T-helper 17 cell (primary cell): ENCODE measurements around the gene RGN. TPM values are rescaled to one million over a fixed set of nuclear protein-coding genes. Genes with fewer than 3 reads are reported as not detected.
A peak's percentile ranks its signal among the peaks of the same experiment; 100 is the strongest.
"Not testable (repeated sequence)": the region's sequence is repeated elsewhere in the genome, so short reads cannot be mapped to it uniquely, and the experiment has no call there.

Source experiments
- ATAC-seq: fragments of 150-1000 bp; cut with Tn5 transposase; 2 replicates; pipeline ENCODE4 v1.10.0; 2021; ENCODE audit warnings: mild to moderate bottlenecking, moderate library complexity
- DNase-seq, 3 donors: peaks; one replicate each; pipeline versions ENCODE4 v3.0.0 to v3.0.0-alpha.2; 2020 to 2021
- H3K9me3 ChIP-seq: one replicate; pipeline ENCODE4 v1.7.0; 2013; ENCODE audit warnings: low read length, mild to moderate bottlenecking; ENCODE audit not compliant: control insufficient read depth, poor library complexity, severe bottlenecking
- H3K27ac Mint-ChIP-seq: one replicate; pipeline ENCODE4 v1.8.0; 2022; ENCODE audit warnings: mild to moderate bottlenecking, moderate library complexity, mixed read lengths
- H3K27me3 Mint-ChIP-seq: one replicate; pipeline ENCODE4 v1.8.0; 2022; ENCODE audit warnings: mixed read lengths
- H3K36me3 Mint-ChIP-seq: one replicate; pipeline ENCODE4 v1.8.0; 2022; ENCODE audit warnings: low read depth, mixed read lengths
- H3K4me1 Mint-ChIP-seq: one replicate; pipeline ENCODE4 v1.8.0; 2022; ENCODE audit warnings: mild to moderate bottlenecking, mixed read lengths
- H3K4me3 Mint-ChIP-seq: one replicate; pipeline ENCODE4 v1.8.0; 2022; ENCODE audit warnings: mild to moderate bottlenecking, moderate library complexity, mixed read lengths
- total RNA-seq, 4 donors: library from RNA in 2 of 4; stranded (reverse) in 2 of 4; gene quantifications; one replicate each; pipeline ENCODE4 v1.2.3 and lab custom pipeline; 2022 to 2026

RGN gene
- total RNA-seq, 2 donors from 2014 or later: not detected

DNA sequence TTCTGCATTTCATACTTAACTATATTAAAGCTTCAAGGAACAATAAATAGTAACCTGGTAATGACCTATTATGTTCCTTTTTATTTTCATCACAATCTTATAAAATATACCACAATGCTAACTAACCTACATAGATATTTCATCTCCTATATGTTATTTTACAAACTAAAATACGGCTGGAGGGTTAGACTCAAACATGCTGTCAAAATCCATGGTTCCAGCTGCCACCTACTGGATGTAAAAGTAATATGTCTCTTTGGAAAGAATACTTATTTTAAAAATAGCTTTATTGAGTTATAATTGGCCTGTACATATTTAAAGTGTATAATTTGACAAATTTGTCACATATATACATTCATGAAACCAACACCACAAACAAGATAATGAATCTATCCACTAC lies 15.0 kb downstream of the RGN start:
- Mint-ChIP-seq H3K4me3 (no peak overlapping the region), H3K27ac (no peak overlapping the region), H3K27me3 (no peaks in the 10 kb centered on the region), H3K4me1 (peaks cover 3% of the 10 kb centered on the region), H3K36me3 (no peaks in the 10 kb centered on the region)
- no peak for ATAC-seq
- no peak for DNase-seq
- H3K9me3 ChIP-seq: no peaks in the 10 kb centered on the region

DNA sequence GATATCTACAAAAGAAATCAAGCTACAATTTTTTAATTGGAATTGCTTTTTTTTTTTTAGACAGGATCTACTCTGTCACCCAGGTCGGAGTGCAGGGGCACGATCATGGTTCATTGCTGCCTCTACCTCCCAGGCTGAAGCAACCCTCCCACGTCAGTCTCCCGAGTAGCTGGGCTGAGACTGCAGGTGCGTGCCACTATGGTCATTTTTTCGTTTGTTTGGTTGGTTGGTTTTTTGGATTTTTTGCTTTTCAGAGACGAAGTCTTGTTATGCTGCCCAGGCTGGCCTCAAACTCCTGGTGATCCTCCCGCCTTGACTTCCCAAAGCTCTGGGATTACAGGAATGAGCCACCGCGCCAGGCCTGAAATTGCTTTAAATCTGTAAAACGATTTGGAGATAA lies 15.6 kb downstream of the RGN start:
- H3K9me3 ChIP-seq: no peaks in the 10 kb centered on the region
- no peak for DNase-seq
- no peaks in the 10 kb centered on the region for H3K36me3 Mint-ChIP-seq
- ATAC-seq: no peak
- peaks cover 3% of the 10 kb centered on the region for H3K4me1 Mint-ChIP-seq
- H3K4me3 Mint-ChIP-seq: no peak overlapping the region
- H3K27me3 Mint-ChIP-seq: no peaks in the 10 kb centered on the region
- H3K27ac Mint-ChIP-seq: no peak overlapping the region

DNA sequence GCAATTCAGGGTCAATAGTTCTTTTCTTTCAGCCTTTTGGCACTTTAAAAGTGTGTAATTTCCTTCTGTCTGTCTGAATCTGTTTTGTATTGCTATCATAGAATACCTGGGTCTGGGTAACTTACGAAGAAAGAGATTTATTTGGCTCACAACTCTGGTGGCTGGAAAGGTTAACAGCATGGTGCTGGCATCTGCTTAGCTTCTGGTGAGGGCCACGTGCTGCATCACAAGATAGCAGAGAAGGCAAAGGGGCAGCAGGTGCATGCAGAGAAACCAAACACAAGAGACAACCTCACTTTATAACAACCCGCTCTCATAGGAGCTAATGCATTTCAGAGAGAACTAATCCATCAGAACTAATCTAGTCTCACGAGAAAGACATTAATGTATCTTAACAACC lies 18.8 kb downstream of the RGN start:
- Mint-ChIP-seq H3K27me3 (peaks cover 4% of the 10 kb centered on the region), H3K27ac (no peak overlapping the region), H3K4me1 (no peaks in the 10 kb centered on the region), H3K4me3 (no peak overlapping the region), H3K36me3 (no peaks in the 10 kb centered on the region)
- H3K9me3 ChIP-seq: no peaks in the 10 kb centered on the region
- no peak for DNase-seq
- no peak for ATAC-seq

DNA sequence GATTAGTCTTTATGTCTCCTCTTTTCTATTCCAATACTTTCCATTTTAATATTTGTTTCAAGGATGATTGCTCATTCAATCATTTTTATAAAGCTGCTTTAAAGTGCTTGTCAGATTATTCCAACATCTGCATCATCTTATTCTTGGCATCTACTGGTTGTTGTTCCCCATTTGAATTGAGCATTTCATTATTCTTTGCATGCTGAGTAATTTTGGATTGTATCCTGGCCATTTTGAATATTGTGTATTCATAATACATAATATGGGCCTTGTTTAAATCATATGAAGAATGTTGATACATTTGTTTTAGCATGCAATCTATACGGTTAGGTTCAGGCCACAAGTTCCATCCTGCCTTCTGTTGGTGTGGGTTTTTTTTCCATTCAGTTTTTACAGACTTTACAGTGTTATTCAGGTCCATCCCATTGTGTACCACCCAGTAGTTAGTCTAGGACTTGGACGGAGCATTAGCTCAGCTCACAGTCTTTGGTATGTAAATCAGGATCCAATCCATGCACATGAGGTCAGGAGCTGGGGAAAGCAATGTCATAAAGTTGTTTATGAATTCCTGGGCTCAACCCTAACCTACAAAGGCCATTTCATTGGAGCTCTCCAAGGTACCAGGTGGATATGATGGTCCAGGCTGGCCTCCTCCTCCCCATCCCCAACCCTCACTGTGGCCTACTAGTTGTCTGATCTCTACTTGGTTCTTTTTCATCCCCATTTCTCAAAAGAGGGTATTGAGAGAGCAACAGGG lies 20.3 kb downstream of the RGN start:
- ATAC-seq: no peak
- no peaks in the 10 kb centered on the region for H3K36me3 Mint-ChIP-seq
- no peak overlapping the region for H3K27ac Mint-ChIP-seq
- no peak overlapping the region for H3K4me3 Mint-ChIP-seq
- H3K27me3 Mint-ChIP-seq: peaks cover 4% of the 10 kb centered on the region
- H3K9me3 ChIP-seq: no peaks in the 10 kb centered on the region
- no peaks in the 10 kb centered on the region for H3K4me1 Mint-ChIP-seq
- no peak for DNase-seq

DNA sequence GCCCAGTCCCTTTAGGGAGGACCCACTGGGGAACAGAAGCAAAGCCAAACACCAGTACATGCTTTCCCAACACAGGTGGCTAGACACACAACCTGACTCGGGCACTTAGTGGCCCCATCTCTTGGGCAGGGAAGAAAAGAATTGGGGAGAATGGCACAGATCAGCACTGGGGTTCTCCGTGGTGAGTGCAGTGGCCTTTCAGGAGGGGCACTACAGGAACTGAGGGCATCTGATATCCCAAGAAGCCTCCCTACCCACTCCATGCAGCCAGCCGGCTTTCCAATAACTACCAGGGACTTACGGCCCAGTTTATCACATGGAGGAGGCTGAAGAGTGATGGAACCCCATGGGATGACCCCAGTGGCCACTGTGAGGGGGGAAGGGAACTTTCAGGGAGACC lies 23.0 kb downstream of the RGN start:
- no peaks in the 10 kb centered on the region for H3K9me3 ChIP-seq
- H3K36me3 Mint-ChIP-seq: no peaks in the 10 kb centered on the region
- no peak overlapping the region for H3K27ac Mint-ChIP-seq
- DNase-seq (no peak), ATAC-seq (no peak)
- H3K4me1 Mint-ChIP-seq: no peaks in the 10 kb centered on the region
- no peak overlapping the region for H3K4me3 Mint-ChIP-seq
- H3K27me3 Mint-ChIP-seq: peaks cover 4% of the 10 kb centered on the region

DNA sequence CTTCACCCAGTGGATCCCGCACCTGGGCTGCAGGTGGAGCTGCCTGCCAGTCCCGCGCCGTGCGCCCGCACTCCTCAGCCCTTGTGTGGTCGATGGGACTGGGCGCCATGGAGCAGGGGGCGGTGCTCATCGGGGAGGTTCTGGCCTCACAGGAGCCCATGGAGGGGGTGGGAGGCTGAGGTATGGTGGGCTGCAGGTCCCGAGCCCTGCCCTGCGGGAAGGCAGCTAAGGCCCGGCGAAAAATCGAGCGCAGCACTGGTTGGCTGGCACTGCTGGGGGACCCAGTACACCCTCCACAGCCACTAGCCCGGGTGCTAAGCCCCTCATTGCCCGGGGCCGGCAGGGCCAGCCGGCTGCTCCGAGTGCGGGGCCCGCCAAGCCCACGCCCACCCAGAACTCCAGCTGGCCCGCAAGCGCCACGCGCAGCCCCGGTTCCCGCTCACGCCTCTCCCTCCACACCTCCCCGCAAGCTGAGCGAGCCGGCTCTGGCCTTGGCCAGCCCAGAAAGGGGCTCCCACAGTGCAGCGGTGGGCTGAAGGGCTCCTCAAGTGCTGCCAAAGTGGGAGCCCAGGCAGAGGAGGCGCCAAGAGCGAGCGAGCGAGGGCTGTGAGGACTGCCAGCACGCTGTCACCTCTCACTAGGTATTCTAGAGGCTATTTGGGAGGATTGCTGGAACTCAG lies 32.8 kb downstream of the RGN start:
- not testable (repeated sequence) for H3K4me3 Mint-ChIP-seq, H3K27me3 Mint-ChIP-seq

DNA sequence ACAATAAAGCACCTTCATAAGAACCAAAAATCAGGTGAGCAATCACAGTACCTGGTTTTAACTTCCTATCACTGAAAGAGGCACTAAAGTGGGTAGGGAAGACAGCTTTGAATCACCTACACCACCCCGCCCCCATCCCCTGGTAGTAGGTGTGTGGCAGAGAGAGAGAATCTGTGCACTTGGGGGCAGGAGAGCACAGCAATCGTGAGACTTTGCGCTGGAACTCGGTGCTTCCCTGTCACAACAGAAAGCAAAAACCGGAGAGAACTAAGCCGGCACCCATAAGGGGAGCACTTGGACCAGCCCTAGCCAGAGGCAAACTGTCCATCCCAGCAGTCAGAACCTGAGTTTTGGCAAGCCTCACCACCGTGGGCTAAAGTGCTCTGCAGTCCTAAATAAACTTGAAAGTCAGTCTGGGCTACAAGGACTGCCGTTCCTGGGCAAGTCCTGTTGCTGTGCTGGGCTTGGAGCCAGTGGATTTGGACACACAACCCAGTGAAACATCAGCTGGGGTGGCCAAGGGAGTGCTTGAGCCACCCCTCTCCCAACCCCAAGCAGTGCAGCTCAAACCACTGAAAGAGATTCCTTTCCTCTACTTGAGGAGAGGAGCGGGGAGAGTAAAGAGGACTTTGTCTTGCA lies 34.2 kb downstream of the RGN start:
- no peak for DNase-seq
- Mint-ChIP-seq H3K4me1 (no peaks in the 10 kb centered on the region), H3K4me3 (no peak overlapping the region), H3K27me3 (no peaks in the 10 kb centered on the region), H3K36me3 (no peaks in the 10 kb centered on the region), H3K27ac (no peak overlapping the region)
- no peak for ATAC-seq
- no peaks in the 10 kb centered on the region for H3K9me3 ChIP-seq

More for the DNA sequence above, 32.8 kb downstream of the RGN start:
- H3K27ac Mint-ChIP-seq, H3K9me3 ChIP-seq, ATAC-seq, DNase-seq, H3K36me3 Mint-ChIP-seq, H3K4me1 Mint-ChIP-seq: not testable (repeated sequence)

DNA sequence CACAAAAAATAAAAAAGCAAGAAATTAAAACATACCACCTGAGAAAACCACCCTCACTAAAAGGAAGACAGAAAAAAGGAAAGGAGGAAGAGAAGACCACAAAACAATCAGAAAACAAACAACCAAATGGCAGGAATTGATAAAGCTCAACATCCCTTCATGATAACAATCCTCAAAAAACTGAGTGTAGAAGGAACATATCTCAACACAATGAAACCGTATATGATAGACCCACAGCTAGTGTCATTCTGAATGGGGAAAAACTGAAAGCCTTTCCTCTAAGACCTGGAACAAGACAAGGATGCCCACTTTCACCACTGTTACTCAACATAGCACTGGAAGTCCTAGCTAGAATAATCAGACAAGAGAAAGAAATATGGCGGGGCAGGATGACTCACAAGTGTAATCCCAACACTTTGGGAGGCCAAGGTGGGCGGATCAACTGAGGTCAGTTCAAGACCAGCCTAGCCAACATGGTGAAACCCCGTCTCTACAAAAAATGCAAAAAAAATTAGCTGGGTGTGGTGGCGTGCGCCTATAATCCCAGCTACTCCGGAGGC lies 38.4 kb downstream of the RGN start:
- not testable (repeated sequence) for ATAC-seq, H3K27me3 Mint-ChIP-seq, H3K27ac Mint-ChIP-seq

DNA sequence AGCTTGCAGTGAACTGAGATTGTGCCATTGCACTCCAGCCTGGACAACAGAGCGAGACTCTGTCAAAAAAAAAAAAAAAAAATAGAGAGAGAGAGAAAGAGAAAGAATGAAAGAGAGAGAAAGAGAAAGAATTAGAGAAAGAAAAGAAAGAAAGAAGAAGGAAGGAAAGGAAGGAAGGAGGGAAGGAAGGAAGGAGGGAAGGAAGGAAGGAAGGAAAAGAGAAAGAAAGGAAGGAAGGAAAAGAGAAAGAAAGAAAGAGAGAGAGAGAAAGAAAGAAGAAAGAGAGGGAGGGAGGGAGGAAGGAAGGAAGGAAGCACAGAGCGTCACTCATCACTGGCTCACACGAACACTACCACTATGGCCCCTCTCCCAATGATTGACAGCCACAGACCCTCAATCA lies 46.2 kb downstream of the RGN start:
- H3K36me3 Mint-ChIP-seq, H3K9me3 ChIP-seq, DNase-seq, ATAC-seq, H3K27me3 Mint-ChIP-seq, H3K27ac Mint-ChIP-seq, H3K4me3 Mint-ChIP-seq, H3K4me1 Mint-ChIP-seq: not testable (repeated sequence)

More for the DNA sequence above, 38.4 kb downstream of the RGN start:
- H3K9me3 ChIP-seq, DNase-seq, H3K4me3 Mint-ChIP-seq, H3K4me1 Mint-ChIP-seq, H3K36me3 Mint-ChIP-seq: not testable (repeated sequence)

DNA sequence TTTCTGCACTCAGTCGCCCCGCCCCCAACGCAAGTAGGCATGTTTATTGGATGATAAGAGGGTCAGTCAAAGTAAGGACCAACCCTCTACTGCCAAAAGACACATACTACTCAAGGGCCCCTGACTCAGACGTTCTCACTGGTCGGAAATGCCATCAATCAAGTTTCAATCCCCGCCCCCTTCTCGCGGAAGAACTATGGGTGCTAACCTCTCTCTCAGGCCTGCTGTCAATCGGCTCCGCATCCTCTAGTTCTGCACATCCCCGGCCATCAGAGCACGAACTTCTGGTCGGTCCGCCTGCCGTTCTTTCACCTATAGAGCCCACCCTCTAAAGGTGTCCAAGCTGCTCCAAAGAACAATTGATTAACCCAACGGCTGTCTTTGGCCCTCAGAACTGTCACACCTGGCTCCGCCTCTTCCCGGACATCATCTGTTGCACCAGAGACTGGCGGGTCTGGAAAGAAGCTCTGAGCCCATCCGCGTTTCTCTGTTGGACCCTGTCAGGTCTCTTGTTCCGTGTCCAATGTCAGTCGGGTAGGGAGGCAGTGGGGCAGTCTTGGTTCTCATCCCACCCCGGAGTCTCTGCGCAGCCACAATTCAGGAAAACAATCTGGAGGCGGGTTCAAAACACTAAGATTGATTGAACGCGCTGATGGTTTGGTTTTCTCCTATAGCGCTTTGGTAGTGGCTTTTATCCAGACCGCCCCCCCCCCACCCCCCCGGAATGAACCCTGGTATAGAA lies 51.1 kb downstream of the RGN start:
- peak overlapping the region; percentile 91 for H3K4me3 Mint-ChIP-seq
- H3K27ac Mint-ChIP-seq: peak overlapping the region; percentile 88
- no peaks in the 10 kb centered on the region for H3K9me3 ChIP-seq
- DNase-seq: peak; percentile 66 to 81 (median 79)
- H3K4me1 Mint-ChIP-seq: no peaks in the 10 kb centered on the region
- H3K27me3 Mint-ChIP-seq: no peaks in the 10 kb centered on the region
- peak; percentile 98 for ATAC-seq
- no peaks in the 10 kb centered on the region for H3K36me3 Mint-ChIP-seq

DNA sequence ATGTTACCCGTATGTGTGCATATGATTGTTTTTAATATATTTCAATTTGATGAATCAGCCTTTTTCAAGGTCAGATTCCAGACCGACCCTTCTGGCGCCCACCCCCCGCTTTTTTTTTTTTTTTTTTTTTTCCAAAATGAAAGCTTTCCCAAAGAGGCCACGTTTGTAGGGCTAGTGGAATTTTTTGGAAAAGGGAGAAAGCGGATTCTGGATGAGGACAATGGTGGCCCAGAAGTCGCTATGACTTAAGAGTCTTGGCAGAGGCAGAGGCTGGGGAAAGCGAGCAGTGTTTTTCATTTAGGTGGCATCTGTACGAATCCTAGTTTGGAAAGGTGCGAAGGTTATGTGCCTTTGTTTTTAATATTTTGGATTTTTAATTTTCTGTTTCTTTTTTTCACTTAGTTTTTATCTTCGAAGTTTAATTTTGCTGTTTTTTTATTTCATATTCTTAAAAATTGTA lies 51.7 kb downstream of the RGN start:
- DNase-seq: no peak
- no peaks in the 10 kb centered on the region for H3K27me3 Mint-ChIP-seq
- H3K9me3 ChIP-seq: no peaks in the 10 kb centered on the region
- H3K36me3 Mint-ChIP-seq: no peaks in the 10 kb centered on the region
- H3K4me1 Mint-ChIP-seq: no peaks in the 10 kb centered on the region
- H3K27ac Mint-ChIP-seq: peak overlapping the region; percentile 88
- H3K4me3 Mint-ChIP-seq: no peak overlapping the region
- ATAC-seq: no peak

DNA sequence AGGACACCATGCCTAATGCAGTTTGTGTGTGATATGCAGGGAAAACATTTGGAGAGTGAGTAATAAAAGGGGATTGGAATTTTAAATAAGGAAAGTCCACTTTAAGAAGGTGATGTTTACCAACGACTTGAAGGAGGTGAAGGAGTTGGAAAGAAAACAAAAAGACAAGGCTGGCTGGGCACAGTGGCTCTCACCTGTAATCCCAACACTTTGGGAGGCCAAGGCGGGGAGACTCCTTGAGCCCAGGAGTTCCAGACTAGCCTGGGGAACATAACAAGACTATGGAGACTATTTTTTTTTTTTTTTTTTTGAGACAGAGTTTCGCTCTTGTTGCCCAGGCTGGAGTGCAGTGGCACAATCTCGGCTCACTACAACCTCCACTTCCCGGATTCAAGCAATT lies 55.2 kb downstream of the RGN start:
- no peaks in the 10 kb centered on the region for H3K27me3 Mint-ChIP-seq
- no peak overlapping the region for H3K4me3 Mint-ChIP-seq
- DNase-seq: no peak
- no peaks in the 10 kb centered on the region for H3K4me1 Mint-ChIP-seq
- no peak overlapping the region for H3K27ac Mint-ChIP-seq
- H3K9me3 ChIP-seq: no peaks in the 10 kb centered on the region
- H3K36me3 Mint-ChIP-seq: no peaks in the 10 kb centered on the region
- no peak for ATAC-seq

DNA sequence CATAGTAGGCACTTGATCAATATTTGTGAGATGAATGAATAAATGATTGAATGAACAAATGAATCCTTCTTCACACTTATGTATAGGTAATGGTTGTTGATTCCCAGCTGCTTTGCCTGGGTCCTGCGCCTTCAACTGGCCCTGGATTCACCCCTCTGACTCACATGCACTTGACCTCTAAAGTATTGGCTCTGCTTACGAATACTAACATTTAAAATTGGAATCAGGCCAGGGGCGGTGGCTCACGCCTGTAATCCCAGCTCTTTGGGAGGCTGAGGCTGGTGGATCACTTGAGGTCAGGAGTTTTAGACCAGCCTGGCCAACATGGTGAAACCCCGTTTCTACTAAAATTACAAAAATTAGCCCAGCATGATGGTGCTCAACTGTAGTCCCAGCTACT lies 57.4 kb downstream of the RGN start:
- not testable (repeated sequence) for ATAC-seq, H3K4me3 Mint-ChIP-seq, H3K36me3 Mint-ChIP-seq, DNase-seq, H3K9me3 ChIP-seq, H3K27me3 Mint-ChIP-seq, H3K4me1 Mint-ChIP-seq, H3K27ac Mint-ChIP-seq
